ENCODE results near the gene ATL1.
"Not testable (repeated sequence)": the region's sequence is repeated elsewhere in the genome, so short reads cannot be mapped to it uniquely, and the experiment has no call there.

Gene ATL1

DNA sequence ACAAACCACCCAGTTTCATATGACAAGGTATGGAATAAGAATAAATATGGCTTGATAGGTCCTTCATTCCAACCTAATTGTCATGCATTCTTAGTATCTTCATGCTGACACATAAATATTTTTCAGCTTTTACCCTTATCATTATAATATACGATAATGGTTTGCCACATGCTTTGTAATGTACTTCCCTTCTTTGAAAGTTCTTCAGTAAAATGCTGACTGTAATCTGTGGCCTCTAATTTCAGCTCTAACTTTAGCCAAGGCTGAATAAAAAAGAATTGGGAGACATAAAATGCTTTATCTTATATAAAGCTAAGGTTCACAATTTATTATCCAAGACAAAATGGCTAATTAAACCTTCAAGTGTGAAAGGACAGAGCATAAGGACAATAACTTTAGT is 24.9 kb upstream of the ATL1 start:
- no peak for DNase-seq (ENCODE audit: low read depth)

DNA sequence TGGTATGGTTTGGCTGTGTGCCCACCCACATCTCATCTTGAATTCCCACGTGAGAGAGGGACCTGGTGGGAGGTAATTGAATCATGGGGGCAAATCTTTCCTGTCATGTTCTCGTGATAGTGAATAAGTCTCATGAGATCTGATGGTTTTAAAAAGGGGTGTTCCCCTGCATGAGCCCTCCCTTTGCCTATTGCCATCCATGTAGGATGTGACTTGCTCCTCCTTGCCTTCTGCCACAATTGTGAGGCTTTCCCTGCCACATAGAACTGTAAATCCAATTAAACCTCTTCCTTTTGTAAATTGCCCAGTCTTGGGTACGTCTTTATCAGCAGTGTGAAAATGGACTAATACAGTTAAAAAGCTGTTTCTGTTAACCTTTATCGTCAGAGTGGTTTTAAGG is 21.9 kb upstream of the ATL1 start:
- DNase-seq (ENCODE audit: low read depth): not testable (repeated sequence)

DNA sequence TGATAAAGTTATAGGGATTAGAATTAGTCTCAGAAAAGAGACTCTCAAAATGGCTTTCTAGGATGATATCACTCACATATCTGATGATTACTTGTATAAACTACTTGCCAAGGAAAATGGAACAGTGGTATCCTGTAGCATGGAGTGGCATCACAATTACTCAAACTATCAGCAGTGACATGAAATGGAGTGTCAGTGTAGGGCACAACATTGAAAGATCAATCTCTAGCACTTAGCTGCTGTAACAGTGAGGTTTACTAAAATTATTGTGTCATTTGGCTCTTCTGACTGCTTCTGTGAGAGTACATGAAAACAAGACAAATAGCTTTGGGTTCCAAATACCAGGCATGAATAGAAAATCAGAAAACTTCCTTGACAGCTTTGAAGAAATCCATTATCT is 20.9 kb upstream of the ATL1 start:
- no peak for DNase-seq (ENCODE audit: low read depth)

DNA sequence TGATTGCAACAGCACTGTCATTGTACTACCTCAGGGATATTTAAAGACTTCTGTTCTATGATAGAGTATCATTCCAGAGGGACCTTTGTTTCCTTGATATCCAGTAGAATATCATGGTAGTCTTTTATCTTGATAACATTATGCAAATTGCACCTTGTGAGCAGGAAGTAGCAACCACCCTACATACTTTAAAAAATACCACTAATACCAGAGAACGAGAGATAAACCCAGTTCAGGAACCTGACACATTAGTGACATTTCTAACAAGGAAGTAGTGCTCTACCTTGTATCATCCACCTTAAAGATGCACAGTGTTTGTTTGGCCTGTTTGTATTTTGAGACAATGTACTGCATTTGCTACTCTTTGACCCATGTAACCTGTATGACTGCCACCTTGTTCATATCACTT is 18.8 kb upstream of the ATL1 start:
- DNase-seq (ENCODE audit: low read depth): no peak

DNA sequence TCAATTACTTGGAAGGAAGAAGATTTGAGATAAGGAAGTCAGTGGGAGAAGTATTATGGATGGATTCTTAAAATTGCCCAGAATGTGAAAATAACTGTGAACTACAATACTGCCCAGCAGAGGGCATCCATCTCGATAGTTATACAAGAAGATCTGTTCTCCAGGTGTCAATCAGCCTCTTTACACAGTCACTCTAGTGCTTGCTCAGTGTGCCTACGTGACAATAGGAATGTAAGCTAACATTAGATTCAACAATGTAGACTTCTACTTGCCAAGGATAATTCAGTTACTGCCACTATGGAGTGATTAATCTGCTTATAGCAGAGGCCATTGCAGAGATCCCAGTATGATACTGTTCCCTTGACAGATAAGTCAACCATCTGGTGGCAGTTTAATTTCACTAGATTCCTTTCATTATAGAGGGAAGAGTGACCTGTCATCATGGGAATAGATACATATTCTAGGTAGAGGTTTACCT is 17.0 kb upstream of the ATL1 start:
- no peak for DNase-seq (ENCODE audit: low read depth)

DNA sequence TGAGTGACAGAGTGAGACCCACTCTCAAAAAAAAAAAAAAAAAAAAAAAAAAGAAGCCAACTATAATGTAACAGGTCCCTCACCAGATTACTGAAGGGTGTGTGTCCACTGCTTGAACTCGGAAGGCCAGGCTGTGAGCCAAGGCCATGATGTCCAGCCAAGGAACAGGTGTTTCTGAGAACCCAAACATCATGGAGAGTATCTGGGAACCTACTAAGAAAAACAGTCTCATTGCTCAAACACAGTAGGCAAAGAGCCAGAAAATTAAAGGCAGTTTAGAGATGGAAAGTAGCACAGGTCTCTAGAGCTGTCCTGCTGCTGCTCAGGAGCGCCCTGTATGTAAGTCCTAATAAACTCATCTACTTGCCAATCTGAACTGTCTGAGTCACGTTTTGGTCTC is 15.0 kb upstream of the ATL1 start:
- DNase-seq (ENCODE audit: low read depth): no peak

DNA sequence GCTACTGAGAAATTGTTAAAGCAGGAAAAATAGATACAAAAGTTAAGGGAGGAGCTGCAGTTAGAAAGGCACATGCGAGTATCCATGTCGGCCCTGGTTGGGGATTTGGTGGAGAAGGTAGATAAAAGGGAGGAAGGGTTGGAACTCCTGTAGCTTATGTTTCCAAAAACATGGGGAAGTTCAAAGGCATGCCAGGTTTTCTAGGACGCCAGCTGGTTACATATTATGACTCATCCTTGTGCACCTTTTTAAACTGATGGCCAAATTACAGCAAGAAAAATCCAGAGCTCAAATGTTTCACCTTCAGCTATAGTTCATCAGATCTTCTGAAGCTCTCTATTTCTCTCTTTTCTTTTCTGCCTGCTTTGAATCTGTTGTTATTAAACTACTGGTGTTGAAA is 14.3 kb upstream of the ATL1 start:
- DNase-seq (ENCODE audit: low read depth): no peak

DNA sequence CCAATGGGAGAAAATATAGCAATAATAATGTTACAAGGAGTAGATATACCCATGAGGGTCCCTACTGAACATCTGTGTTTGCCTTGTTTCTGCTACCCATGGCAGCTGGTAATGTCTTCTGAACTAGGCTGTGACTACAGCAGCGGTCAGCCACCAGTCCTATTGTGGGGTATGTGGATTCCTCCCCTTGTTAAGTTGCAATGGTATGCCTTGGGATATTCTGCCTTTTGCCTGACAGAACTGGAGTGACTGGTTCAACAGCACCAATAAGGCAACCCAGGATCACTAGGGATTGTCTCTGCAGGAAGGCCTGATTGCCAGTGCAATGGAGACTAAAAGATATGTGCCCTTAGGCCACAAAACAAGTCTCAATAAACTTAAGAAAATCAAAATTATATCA is 9.7 kb upstream of the ATL1 start:
- DNase-seq (ENCODE audit: low read depth): no peak

DNA sequence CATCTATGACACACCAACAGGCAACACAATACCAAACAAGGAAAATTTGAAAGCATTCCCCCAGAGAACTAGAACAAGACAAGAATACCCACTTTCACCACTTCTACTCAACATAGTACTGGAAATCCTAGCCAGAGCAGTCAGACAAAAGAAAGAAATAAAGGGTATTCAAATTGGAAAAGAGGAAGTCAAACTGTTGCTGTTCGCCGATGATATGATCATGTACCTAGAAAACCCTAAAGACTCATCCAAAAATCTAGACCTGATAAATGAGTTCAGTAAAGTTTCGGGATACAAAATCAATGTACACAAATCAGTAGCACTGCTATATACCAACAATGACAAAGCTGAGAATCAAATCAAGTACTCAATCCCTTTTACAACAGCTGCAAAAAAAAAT is 8.1 kb upstream of the ATL1 start:
- no peak for DNase-seq (ENCODE audit: low read depth)

DNA sequence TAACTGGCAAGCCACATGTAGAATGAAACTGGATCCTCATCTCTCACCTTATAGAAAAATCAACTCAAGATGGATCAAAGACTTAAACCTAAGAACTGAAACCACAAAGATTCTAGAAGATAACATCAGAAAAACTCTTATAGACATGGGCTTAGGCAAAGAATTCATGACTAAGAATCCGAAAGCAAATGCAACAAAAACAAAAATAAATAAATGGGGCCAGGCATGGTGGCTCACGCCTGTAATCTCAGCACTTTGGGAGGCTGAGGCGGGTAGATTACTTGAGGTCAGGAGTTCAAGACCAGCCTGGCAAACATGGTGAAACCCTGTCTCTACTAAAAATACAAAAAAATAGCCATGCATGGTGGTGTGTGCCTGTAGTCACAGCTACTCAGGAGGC is 7.1 kb upstream of the ATL1 start:
- not testable (repeated sequence) for DNase-seq (ENCODE audit: low read depth)

DNA sequence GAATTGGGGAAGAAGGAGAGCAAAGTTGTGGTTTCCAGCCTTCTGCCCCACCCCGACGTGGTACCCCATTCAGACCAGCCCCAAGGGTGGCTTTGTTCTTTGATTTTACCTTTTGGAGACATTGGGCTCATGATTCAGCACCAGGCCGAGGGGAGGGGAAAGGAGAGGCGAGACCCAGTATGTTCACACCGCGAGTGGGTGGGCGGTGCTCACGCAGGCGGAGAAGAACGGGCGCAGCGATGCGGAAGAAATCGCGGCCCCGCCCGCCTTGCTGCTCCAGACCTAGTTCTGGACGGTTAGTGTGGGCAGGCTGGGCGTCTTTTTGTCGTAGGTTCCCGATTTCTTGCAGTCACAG is 963 bp downstream of the ATL1 start:
- peak; percentile 20 for DNase-seq (ENCODE audit: low read depth)

DNA sequence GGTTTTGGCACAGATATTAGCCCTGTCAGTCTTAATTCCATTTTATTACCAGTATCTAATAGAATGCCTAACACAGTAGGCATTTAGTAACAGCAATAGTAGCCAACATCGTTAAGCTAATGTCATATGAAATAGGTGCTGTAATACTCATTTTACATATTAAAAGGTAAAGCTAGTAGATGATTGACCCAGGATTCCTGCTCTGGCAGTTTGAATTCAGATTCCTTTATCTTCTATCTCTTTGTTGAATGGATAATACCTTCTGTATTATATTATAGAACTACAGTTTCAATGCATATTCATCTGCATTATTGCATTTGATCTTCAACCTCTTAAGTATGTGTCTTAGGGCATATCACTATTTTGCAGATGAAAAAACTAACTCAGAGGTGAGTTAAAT is 2.9 kb downstream of the ATL1 start:
- no peak for DNase-seq (ENCODE audit: low read depth)

DNA sequence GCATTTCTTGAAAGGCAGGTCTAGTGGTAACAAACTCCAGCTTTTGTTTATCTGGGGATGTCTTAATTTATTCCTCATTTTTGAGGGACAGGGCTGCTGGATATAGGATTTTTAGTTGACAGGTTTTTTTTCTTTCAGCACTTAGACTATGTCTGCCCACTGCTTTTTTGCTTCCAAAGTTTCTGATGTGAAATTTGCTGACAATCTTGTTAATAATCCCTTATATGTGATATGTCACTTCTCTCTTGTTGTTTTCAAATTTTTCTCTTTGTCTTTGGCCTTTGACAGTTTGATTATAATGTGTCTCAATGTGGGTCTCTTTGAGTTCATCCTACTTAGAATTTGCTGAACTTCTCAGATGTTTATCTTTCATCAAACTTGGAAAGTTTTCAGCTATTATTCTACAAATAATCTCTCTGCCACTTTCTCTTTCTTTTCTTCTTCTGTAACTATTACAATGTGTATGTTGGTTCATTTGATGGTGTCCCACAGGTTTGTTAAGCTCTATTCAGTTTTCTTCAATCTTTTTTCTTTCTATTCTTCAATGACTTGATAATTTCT is 9.8 kb downstream of the ATL1 start:
- DNase-seq (ENCODE audit: low read depth): no peak

DNA sequence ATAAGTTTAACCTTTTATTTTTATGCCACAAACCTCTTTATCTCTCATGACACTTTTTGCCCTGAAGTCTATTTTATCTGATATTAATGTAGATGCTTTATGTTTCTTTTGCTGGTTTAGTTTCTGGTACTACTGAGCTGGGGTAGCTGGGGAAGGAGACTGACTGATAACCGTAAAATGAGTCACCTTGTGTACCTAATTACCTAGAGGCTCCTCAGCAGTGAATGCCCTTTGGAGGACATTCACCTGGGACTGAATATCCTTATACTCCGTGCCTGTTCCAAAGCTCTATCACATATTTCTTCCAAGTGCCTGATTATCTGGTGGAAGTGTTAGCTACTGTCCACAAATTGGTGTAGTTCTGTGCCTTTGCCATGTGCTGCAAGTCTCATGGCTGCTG is 13.9 kb downstream of the ATL1 start:
- no peak for DNase-seq (ENCODE audit: low read depth)

DNA sequence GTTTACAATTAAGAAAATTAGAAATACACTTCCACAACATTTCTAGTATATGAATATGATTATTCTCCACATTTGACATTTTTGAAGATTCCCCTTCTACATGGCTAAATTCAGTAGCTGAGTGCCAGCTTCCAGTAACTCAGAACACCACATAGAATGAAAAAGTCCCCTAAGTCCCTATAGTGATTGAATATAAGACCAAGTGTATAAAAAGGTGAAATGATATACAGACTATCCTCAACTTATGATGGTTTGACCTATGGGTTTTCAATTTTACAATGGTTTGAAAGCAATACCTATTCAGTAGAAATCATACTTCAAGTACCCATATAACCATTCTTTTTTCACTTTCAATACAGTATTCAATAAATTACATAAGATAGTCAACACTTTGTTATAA is 15.8 kb downstream of the ATL1 start:
- no peak for DNase-seq (ENCODE audit: low read depth)

DNA sequence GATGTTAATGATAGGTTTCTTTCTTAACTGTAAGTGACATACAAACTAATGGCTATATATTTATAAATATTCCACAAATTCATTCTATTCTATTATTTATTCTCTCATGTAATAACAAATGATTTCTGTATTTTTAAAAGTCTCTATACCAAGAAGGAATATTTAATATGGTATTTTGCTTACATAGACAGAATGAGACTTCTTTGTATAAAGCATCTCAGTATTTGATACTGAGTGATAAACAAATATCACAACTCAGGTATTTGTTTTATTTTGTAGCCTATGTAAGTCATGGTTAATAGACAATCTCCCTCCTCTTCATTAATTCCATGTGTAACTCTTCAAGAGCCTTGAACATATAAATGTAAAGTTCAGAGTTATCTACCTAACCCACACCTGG is 18.0 kb downstream of the ATL1 start:
- no peak for DNase-seq (ENCODE audit: low read depth)

DNA sequence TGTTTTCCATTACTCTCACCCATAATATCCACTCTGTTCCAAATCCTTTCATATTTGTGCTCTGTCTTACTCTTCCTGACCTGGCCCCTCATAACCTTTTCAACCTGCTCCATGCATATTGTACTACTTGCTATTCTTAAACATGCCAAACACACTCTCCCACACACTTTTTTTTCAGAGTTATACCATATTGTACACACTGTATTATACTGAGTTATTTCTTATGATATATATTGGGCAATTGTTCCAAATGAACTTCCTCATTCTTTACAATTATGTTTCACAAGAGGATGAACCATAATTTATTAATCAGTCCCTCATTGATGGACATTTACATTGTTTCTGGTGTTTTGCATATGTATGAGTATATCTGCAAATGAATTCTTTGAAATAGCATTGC is 18.5 kb downstream of the ATL1 start:
- DNase-seq (ENCODE audit: low read depth): no peak

DNA sequence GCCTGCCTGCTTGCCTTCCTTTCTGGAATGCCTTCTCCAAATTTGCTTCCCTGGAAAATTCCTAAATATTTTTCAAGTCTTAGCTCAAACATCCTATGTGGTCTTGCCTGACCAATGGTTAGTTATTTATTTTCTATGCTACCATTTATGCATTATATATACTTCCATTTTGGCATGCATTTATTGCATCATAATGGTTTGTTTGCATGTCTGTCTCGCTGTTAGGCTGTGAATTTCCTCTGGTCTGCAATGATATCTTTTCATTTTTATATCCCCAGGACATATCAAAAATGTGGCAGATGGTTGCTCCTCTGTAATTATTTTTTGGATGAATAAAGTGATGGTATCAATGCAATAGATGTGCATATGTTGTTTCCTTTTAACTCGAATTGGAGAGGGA is 30.5 kb downstream of the ATL1 start:
- no peak for DNase-seq (ENCODE audit: low read depth)

DNA sequence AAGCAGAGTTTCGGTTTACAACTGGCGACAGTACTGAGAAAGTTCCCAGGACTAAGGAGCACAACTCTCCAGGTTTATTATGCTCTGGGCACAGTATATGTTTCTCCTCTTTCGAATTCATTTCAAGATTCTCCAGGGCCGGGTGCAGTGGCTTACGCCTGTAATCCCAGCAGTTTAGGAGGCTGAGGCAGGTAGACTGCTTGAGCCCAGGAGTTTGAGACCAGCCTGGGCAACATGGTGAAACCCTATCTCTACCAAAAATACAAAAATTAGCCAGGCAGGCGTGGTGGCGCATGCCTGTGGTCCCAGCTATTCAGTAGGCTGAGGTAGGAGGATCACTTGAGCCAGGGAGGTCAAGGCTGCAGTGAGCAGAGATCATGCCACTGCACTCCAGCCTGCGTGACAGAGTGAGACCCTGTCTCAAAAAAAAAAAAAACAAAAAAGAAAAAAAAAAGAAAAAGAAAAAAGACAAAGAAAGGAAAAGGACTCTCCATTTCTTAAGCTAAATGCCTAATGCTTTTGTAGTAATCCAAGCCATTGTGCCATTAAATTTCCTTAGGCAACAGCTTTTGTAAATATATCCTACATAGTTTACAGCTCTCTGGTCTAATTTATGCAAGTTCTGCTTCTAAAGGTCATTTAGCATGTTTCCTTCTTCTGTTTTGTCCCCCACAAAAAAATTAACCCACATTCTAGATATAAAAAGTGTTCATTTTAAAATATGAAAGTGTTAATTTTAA is 34.8 kb downstream of the ATL1 start:
- no peak for DNase-seq (ENCODE audit: low read depth)

DNA sequence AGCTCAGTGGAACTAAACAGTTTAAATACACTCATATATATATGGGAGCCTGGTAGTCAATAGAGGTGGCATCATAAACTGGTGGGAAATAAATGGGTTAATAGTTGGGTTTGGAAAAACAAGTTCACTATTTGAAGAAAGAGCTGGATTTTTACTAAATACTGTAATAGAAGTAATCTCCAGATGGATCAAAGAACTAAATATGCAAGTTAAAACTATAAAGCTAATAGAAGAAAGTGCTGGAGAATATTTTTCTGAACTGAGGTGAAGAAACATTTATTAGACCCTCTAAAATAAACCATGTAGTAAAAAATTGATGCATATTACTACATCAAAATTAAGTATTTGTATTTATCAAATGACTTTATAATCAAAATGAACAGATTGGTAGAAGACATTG is 38.8 kb downstream of the ATL1 start:
- no peak for DNase-seq (ENCODE audit: low read depth)

DNA sequence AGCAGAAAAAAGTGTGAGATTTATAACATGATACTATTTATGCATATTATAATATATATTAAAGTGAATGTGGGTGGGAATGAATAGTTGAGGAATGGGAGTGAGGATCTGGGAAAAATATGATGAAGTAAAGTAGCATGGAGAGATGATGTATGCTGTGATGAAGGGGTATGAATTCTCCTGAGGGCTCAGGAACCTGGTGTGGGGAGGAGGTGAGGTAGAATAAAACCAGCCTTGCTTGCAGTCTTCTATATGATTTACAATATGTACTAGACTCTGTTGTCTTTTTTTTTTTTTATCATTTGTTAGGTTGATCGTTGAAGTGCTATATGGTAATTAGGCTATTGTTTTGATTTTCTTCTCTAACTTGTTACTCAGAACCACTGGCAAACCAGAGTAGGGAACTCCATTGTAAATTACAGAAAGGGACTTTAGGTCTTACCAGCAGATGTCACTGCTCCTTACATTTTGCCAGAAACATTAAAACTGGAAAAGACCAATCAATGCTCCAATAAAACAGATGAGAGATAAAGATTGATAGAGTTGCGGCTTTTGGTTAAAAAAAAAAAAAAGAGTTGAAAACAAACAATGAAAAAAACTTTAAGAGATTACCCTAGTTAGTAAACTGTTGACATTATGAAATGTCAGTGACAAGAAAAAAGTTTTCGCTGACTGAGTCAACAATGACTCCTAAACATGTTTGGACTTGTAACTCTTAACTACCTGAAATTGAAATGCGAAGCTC is 39.9 kb downstream of the ATL1 start:
- DNase-seq (ENCODE audit: low read depth): no peak

DNA sequence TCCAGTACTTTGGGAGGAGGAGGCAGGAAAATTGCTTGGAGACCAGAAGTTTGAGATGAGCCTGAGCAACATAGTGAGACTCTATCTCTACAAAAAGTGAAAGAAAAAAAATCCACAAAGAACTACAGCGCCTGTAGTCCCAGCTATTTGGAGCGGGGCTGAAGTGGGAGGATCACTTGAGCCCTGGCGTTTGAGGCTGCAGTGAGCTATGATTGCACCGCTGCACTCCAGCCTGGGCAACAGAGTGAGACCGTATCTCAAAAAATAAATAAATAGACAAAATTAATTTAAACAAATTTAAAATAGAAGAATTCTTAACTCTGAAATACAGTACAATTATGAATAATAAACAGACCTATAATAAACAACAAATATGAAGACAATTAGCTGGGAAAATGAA is 40.9 kb downstream of the ATL1 start:
- DNase-seq (ENCODE audit: low read depth): no peak

DNA sequence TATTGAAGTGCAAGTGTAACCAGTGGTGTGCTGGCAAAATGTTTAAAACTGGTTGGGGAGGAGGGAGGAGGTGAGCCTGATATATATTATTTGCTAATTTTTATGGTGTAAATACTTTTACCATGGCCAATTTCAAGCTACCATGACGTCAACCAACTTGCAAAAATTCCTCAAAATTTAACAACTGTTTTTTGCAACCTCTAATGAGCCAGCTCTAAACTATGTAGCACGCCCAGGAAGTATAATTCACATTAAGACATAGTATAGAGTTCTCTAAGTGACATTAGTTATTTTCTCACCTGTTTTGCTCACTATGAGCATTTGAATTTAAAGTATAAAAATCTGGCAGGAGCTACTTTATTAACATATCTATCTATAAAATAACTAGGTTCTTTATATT is 41.4 kb downstream of the ATL1 start:
- no peak for DNase-seq (ENCODE audit: low read depth)

DNA sequence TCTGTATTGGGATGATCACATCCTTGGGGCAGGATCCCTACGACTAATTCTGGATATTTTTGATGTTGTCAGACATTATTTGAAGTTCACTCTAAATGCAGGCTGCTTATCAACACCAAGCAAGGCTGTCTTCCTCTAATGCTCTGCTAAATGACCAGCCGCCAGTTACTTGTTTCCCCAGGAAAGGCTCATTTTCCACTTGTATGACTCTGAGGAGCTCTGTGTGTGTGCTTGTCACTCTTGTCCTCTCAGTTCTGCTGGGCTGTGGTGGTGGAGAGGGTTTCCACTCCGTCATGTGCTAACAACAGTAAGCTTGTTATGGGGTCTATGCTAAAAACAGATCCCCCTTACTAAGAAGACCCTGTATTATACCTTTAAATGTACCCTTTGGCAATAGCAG is 42.1 kb downstream of the ATL1 start:
- DNase-seq (ENCODE audit: low read depth): no peak

Data from stimulated activated CD8-positive, alpha-beta memory T cell treated with anti-CD3 and anti-CD28 coated beads, Interleukin-12 subunit alpha, Interleukin-12 subunit beta, amount 100 ng/mL, for 1 hour (primary cell).